GM18508 (cell line): ENCODE measurements around the gene OPN4.

ENCODE experiments used
- ATAC-seq: cut with Tn5 transposase; IDR thresholded peaks from one replicate; pipeline ENCODE4 v1.9.1; 2021; ENCODE audit warnings: moderate number of reproducible peaks; ENCODE audit not compliant: insufficient read depth, unreplicated experiment

Gene OPN4

GRCh38 chr10:86646933-86647332 is 7.4 kb upstream of the OPN4 start:
- ATAC-seq: no peak

- ATAC-seq: no peak
Measured at GRCh38 chr10:86647773-86648703, 6.3 kb upstream of the OPN4 start.

GRCh38 chr10:86648704-86649427 is 5.5 kb upstream of the OPN4 start:
- ATAC-seq: no peak

GRCh38 chr10:86649471-86650150 is 4.7 kb upstream of the OPN4 start:
- no peak for ATAC-seq

GRCh38 chr10:86650151-86650550 is 4.2 kb upstream of the OPN4 start:
- no peak for ATAC-seq

GRCh38 chr10:86651021-86651471 is 3.3 kb upstream of the OPN4 start:
- no peak for ATAC-seq

GRCh38 chr10:86651631-86652331 is 2.6 kb upstream of the OPN4 start:
- ATAC-seq: no peak

GRCh38 chr10:86652361-86653202 is 1.8 kb upstream of the OPN4 start:
- no peak for ATAC-seq

- ATAC-seq: no peak
Measured at GRCh38 chr10:86653379-86653778, 968 bp upstream of the OPN4 start.

GRCh38 chr10:86653987-86654386 is 360 bp upstream of the OPN4 start:
- no peak for ATAC-seq

- no peak for ATAC-seq
Measured at GRCh38 chr10:86655173-86655540, 810 bp downstream of the OPN4 start.

GRCh38 chr10:86655596-86655995 is 1.2 kb downstream of the OPN4 start:
- no peak for ATAC-seq

GRCh38 chr10:86657011-86657395 is 2.7 kb downstream of the OPN4 start:
- no peak for ATAC-seq

- ATAC-seq: no peak
Measured at GRCh38 chr10:86657396-86658011, 3.2 kb downstream of the OPN4 start.

- no peak for ATAC-seq
Measured at GRCh38 chr10:86658261-86658741, 4.0 kb downstream of the OPN4 start.

GRCh38 chr10:86658751-86659150 is 4.4 kb downstream of the OPN4 start:
- ATAC-seq: no peak

GRCh38 chr10:86659161-86659691 is 4.9 kb downstream of the OPN4 start:
- no peak for ATAC-seq

GRCh38 chr10:86659721-86660453 is 5.5 kb downstream of the OPN4 start:
- no peak for ATAC-seq
